Stimulated activated CD4-positive, alpha-beta T cell treated with anti-CD3 and anti-CD28 coated beads, Interleukin-1b, Interleukin-23, amount 100 ng/mL, for 1 hour (primary cell): Measurements from ENCODE around the gene FAM124B.

Source experiments
- DNase-seq, 2 donors: peaks; one replicate each; pipeline ENCODE4 v3.0.0-alpha.2; 2020; ENCODE audit warnings: low read depth in 2 of 2

The FAM124B gene

GRCh38 chr2:224335991-224336390 is 65.9 kb downstream of the FAM124B start:
- DNase-seq = no peak

DNA sequence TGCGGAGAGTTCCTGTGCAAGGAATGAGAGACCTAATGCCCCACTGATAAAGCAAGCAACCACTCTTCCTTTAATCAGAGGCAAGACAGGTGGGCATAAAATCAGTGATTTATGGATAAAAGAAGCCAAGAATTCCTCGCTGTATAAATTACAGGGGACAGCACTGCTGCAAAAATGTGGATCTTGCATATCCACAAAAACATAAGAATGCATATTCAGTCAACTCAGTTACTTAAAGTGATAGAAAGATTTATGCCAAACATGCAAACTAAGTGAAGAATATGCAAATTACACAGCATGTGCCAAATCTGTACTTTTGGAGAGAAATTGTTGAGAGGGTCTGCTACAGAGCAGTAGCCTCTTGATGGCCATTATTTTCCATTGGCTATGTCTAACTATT is 67.2 kb downstream of the FAM124B start:
- no peak for DNase-seq

GRCh38 chr2:224333726-224334482 is 68.0 kb downstream of the FAM124B start:
- no peak for DNase-seq

DNA sequence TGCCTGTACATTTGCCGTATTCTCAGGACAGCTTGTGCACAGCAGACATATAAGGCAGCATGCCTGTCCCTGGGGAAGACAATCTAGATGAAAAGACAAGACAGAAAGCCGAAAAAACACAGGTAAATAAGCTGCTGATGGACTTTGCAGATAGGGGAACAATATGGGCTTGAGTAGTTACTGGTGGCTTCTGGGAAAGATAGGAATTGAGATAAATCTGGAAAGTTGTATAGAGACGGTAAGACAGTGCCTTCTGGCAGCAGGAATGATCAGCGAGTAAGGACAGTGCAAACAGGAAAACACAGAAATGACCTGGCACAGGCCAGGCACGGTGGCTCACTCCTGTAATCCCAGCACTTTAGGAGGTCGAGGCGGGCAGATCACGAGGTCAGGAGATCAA is 70.2 kb downstream of the FAM124B start:
- no peak for DNase-seq

- no peak for DNase-seq
These were observed 73.1 kb downstream of the FAM124B start for GRCh38 chr2:224328798-224329197.
